Endometrial microvascular endothelial cells (primary cell): ENCODE results near the gene ATOH1. TPM values are rescaled to one million over a fixed set of nuclear protein-coding genes. Genes with fewer than 3 reads are reported as not detected.

Source experiments
- in situ Hi-C: cut with HindIII; loops from 2 replicates; pipeline ENCODE4 v1.10.0; 2017; ENCODE audit warnings: low sequenced_read_pairs, low pct_unique_long_range_greater_than_20kb; ENCODE audit errors: inconsistent ontology term
- total RNA-seq: library from RNA; depleted of rRNA; stranded (reverse); fragments of >200 nt; gene quantifications from one replicate; pipeline ENCODE4 v1.2.3, GENCODE V29; 2015; ENCODE audit errors: inconsistent ontology term

The ATOH1 gene
- total RNA-seq, 1 donor from 2014 or later: not detected

DNA sequence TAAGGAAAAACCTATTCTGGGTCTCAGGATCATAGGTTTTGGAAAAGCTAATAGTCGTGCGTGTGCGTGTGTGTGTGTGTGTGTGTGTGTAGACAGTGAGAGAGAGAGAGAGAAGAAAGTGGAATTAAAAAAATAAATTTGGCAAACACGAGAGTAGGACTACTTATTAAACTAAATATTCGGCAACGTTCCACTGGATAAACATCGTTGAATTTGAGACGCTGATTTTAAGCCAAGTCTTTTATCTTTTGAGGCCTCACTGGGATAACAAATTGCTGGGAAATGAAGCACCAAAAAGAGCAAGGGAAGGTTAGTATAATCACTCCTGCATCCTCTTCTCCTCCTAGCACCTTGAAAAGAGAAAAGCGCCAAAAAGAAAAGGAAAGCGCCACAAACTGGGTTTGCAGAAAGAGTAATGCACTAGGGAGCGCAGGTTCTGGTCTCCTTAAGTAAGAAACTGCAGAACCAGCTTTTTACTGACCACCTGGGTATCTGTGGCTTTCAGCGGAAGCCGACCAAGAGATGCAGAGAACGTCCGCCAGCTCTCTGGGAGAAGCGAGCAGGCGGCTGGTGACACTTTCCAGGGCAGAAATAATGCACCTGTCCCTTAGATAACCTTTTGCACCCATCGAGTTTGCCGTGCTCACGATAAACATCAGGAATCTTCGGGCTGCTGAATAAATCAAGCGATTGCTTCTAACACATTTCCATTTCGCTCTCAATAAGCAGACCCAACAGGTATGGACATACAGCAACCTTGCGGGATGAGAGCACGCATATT lies 3.4 kb downstream of the ATOH1 start:
- in situ Hi-C loops: no loop called here

- in situ Hi-C loops: no loop called here
Observed at GRCh38 chr4:93834249-93835066, 5.9 kb downstream of the ATOH1 start.

GRCh38 chr4:93835929-93836328 lies 7.4 kb downstream of the ATOH1 start:
- in situ Hi-C loops: no loop called here

DNA sequence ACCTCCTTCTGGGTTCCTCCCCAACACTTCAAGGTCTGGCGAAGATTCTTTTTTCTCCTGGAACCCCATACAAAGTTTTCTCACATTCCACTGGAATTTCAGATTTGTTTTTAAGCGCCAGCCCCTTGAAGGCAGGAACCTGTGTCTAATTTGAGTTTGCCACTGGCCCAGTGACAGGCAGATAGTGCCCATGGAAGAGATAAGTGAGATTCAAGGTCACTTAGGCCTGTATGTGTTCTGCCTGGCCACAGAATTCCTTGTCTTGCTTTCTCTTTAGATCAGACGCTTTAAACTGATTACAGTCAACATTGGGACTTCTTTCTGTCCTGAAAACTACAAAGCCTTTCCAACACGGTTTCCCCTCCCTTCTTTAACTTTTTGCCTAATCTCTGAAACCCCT lies 11.2 kb downstream of the ATOH1 start:
- in situ Hi-C loops: no loop called here

DNA sequence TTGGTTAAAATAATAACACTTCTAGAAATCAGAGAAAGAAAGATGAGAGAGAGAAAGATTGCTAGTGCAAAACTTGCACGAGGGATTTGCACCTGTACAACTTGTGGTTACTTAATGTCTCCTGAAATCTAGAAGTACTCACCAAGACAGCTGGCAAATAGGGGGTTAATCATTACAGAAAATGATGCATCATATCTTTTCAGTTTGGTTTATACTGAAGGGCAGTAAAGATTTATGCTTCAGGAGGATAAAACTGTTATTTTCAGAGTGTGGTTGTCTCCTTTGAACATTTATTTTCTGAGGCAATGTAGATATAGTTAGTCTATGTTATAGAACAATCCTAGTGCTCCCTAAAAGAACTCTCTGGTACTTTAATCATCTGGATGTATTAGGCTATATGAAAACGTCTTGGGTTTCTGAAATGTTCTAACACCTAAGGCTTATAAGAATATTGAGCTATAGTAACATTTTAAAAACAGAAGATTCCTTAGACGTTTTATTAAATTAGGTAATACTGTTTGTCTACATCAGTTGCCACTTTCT lies 13.3 kb downstream of the ATOH1 start:
- in situ Hi-C loops: no loop called here

DNA sequence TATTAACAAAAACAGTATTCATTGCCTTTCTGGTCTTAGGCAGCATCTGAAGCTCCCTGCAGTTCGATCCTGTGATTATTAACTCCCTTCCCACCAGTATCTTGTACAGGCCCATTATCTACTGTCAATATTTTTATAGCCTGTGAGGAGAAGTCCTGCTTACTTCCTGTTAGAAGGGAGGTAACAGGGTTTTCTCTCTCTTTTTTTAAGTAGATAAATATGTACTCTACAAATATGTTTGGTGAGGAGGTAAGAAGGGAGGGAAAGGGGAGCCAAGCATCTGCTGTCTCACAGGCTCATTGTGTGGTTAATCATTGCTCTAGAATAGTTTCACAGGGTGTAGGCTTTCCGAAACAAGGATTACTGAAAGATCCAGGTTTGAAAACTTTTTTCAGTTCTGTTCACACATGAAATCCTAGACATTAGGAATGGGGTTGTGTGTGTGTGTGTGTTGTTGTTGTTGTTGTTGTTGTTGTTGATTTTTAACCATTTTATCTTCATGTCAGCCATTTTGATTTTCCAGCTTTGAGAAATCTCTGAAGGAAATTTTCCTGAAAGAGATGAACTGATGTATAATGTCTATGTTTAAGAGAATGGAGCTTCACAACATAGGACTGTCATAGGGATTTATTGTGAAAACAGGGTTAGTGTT lies 14.2 kb downstream of the ATOH1 start:
- in situ Hi-C loops: no loop called here

DNA sequence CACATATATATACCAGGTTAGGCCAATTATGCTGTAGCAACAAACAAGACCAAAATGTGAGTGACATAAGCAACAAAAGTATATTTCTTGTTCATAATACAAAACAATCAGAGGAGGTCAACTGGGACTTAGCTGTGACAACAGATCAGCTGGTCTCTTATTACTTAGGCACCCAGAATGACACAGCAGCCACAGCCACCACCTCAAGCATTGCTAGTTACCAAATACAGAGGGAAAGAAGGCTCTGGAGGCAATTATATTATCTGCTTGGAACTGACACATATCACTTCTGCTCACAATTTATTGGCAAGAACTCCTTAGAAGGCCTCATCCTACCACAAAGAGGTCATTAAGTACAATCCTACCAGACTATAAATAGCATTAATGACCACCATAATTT lies 15.2 kb downstream of the ATOH1 start:
- in situ Hi-C loops: no loop called here

- in situ Hi-C loops: no loop called here
Observed at GRCh38 chr4:93852680-93853079, 24.1 kb downstream of the ATOH1 start.

- in situ Hi-C loops: no loop called here
Observed at GRCh38 chr4:93855926-93856325, 27.4 kb downstream of the ATOH1 start.

DNA sequence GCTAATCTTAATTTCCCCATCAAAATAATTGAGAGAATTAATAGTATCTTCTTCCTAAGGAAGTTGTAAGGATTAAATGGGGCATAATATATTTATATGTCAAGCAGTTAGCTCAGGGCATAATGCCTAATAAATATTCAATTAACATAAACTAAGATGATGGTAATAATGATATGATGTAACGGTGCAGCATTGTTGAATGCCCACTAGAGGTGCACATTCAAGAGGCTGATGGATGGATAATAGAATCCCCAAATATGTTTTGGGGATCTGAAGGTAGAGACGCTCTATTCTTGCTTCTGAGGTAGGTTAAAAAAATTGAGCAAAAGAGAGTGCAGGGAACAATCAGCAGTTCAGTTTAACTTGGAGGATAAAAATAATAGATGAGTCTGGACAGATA lies 37.1 kb downstream of the ATOH1 start:
- in situ Hi-C loops: no loop called here

DNA sequence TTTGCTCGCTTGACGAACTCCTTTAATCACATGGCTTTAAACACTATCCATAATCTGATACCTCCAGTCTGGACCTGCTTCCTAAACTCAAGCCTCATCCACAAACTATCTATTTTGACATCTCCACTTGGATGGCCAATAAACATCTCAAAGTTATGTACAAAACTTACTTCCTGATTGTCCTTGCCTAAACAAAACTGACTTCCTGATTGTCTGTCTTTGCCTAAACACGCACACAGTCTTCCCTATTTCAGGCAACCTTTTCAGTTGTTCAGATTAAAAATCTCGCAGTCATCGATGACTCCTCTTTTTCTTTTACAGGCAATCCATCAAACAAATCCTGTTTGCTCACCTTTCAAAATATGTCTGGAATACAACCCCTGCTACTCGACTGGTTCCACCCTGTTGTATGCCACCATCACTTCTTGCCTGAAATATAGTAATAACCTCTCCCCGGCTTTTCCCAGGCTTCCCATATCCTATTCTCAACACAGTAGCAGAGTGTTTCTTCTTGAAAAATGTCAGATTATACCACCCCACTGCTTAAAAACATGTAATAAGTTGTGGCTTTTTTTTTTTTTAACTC lies 39.0 kb downstream of the ATOH1 start:
- in situ Hi-C loops: no loop called here

GRCh38 chr4:93870876-93871458 lies 42.4 kb downstream of the ATOH1 start:
- in situ Hi-C loops: no loop called here

GRCh38 chr4:93876754-93877153 lies 48.2 kb downstream of the ATOH1 start:
- in situ Hi-C loops: no loop called here

- in situ Hi-C loops: no loop called here
Observed at GRCh38 chr4:93878566-93878965, 50.0 kb downstream of the ATOH1 start.

GRCh38 chr4:93879919-93880318 lies 51.4 kb downstream of the ATOH1 start:
- in situ Hi-C loops: no loop called here
